Lower lobe of right lung (tissue), 2 donors: Measurements from ENCODE around the gene EID2B. TPM values are rescaled to one million over a fixed set of nuclear protein-coding genes. Genes with fewer than 3 reads are reported as not detected.
A peak's percentile ranks its signal among the peaks of the same experiment; 100 is the strongest.

Experiments
- ATAC-seq, 2 donors: fragments of 200-7000 bp; cut with Tn5 transposase; one replicate each; pipeline ENCODE4 v1.9.1; 2020 to 2022; ENCODE audit warnings: mild to moderate bottlenecking in 2 of 2, moderate library complexity in 2 of 2
- DNase-seq: peaks from one replicate; pipeline ENCODE4 v3.0.0-alpha.2; 2020
- H3K27ac ChIP-seq: fragments of 200-600 bp; one replicate; pipeline ENCODE4 v1.8.0; 2022
- H3K27me3 ChIP-seq: fragments of 200-600 bp; one replicate; pipeline ENCODE4 v1.8.0; 2022; ENCODE audit warnings: low read depth
- H3K36me3 ChIP-seq: fragments of 200-600 bp; one replicate; pipeline ENCODE4 v1.8.0; 2022; ENCODE audit warnings: mild to moderate bottlenecking
- H3K4me1 ChIP-seq: fragments of 200-600 bp; one replicate; pipeline ENCODE4 v1.8.0; 2022
- H3K4me3 ChIP-seq: fragments of 200-600 bp; one replicate; pipeline ENCODE4 v1.8.0; 2022; ENCODE audit warnings: mild to moderate bottlenecking
- H3K9me3 ChIP-seq: fragments of 200-600 bp; one replicate; pipeline ENCODE4 v1.8.0; 2022
- intact Hi-C: fragments of 100-400 bp; cut with DNase I; formaldehyde crosslinking; loops from one replicate; pipeline ENCODE4 v1.11.0; 2022
- total RNA-seq: library from RNA; stranded (reverse); fragmentation: NEBNext Ultra II Directional; extraction: Animal tissue kit (Norgen Biotek cat#: 25700); gene quantifications from one replicate; pipeline ENCODE4 v1.2.1, GENCODE V29; 2021
- TF ChIP-seq, protein P1 (sequence below): fragments of 200-600 bp; IDR thresholded peaks from one replicate; pipeline ENCODE4 v1.8.0; 2022; ENCODE audit warnings: antibody characterized with exemption, mild to moderate bottlenecking
- donor health status: DM: no; HTN: yes; CAD: no; lungs with severe emphysema.

Gene EID2B
- total RNA-seq, 1 donor from 2014 or later, result 3.7 TPM

DNA sequence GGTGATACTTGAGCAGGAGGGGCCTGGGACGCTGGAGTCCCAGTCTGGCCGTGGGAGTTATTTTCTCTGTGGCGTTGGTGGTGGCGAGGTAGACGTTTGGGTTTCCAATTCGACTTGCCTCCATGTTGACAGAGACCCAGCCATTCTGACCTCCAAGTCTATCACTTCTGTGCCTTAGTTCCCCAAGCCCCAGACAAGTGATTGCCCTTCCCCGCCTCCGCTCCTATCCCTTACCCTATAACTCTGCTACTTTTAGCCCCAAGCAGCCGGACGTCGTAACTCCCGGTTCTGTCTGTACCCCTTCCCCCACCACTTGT is 51.5 kb downstream of the EID2B start:
- ATAC-seq (no peak), DNase-seq (no peak)
- TF ChIP-seq, protein P1, sequence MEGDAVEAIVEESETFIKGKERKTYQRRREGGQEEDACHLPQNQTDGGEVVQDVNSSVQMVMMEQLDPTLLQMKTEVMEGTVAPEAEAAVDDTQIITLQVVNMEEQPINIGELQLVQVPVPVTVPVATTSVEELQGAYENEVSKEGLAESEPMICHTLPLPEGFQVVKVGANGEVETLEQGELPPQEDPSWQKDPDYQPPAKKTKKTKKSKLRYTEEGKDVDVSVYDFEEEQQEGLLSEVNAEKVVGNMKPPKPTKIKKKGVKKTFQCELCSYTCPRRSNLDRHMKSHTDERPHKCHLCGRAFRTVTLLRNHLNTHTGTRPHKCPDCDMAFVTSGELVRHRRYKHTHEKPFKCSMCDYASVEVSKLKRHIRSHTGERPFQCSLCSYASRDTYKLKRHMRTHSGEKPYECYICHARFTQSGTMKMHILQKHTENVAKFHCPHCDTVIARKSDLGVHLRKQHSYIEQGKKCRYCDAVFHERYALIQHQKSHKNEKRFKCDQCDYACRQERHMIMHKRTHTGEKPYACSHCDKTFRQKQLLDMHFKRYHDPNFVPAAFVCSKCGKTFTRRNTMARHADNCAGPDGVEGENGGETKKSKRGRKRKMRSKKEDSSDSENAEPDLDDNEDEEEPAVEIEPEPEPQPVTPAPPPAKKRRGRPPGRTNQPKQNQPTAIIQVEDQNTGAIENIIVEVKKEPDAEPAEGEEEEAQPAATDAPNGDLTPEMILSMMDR, result no peak
- peak overlapping the region; percentile 99 for H3K4me3 ChIP-seq
- intact Hi-C loops, result no loop called here
- no peaks in the 10 kb centered on the region for H3K27me3 ChIP-seq
- no peaks in the 10 kb centered on the region for H3K9me3 ChIP-seq
- H3K4me1 ChIP-seq, result peaks cover 21% of the 10 kb centered on the region
- peaks cover 38% of the 10 kb centered on the region for H3K36me3 ChIP-seq
- peak overlapping the region; percentile 85 for H3K27ac ChIP-seq

Other genes starting within 250 kb of the EID2B start
- not detected for gene IFNL1, start 236.4 kb downstream of the EID2B start, total RNA-seq
- gene LRFN1, start 212.0 kb downstream of the EID2B start, total RNA-seq, result 2.1 TPM
- gene GMFG, start 196.8 kb downstream of the EID2B start, total RNA-seq, result 149 TPM
- 74.4 TPM for gene SAMD4B, start 190.4 kb downstream of the EID2B start, total RNA-seq
- 33.7 TPM for gene PAF1, start 141.7 kb downstream of the EID2B start, total RNA-seq
- 33.1 TPM for gene MED29, start 141.5 kb downstream of the EID2B start, total RNA-seq
- 208 TPM for gene ZFP36, start 126.0 kb downstream of the EID2B start, total RNA-seq
- 24.7 TPM for gene PLEKHG2, start 120.2 kb downstream of the EID2B start, total RNA-seq
- 1,586 TPM for gene RPS16, start 96.9 kb downstream of the EID2B start, total RNA-seq
- 108 TPM for gene SUPT5H, start 87.3 kb downstream of the EID2B start, total RNA-seq
- 44.0 TPM for gene TIMM50, start 52.0 kb downstream of the EID2B start, total RNA-seq
- not detected for gene DLL3, start 33.9 kb downstream of the EID2B start, total RNA-seq
- not detected for gene SELENOV, start 17.7 kb downstream of the EID2B start, total RNA-seq
- 12.8 TPM for gene EID2, start 7.3 kb upstream of the EID2B start, total RNA-seq
- gene LGALS13, start 69.7 kb upstream of the EID2B start, total RNA-seq, result not detected
- gene LGALS16, start 123.1 kb upstream of the EID2B start, total RNA-seq, result not detected
- gene LGALS14, start 171.6 kb upstream of the EID2B start, total RNA-seq, result not detected
- gene CLC, start 205.2 kb upstream of the EID2B start, total RNA-seq, result not detected
- gene LEUTX, start 246.0 kb upstream of the EID2B start, total RNA-seq, result not detected